SHP77 (cell line): Measurements from ENCODE around the gene ELMO1.

Experiments
- DNase-seq, 2 experiments: peaks; one replicate each; lab custom pipeline; 2025; lab: John Stamatoyannopoulos, UW

ELMO1 gene

GRCh38 chr7:37218956-37219355, 229.7 kb downstream of the ELMO1 start:
- DNase-seq, result no peak

GRCh38 chr7:37216923-37217322, 231.7 kb downstream of the ELMO1 start:
- DNase-seq, result no peak

- no peak for DNase-seq
These were observed 232.4 kb downstream of the ELMO1 start for GRCh38 chr7:37216156-37216852.

- no peak for DNase-seq
These were observed 233.3 kb downstream of the ELMO1 start for GRCh38 chr7:37215290-37215923.

GRCh38 chr7:37212556-37212955, 236.1 kb downstream of the ELMO1 start:
- no peak for DNase-seq

- no peak for DNase-seq
These were observed 236.6 kb downstream of the ELMO1 start for GRCh38 chr7:37212051-37212450.

- no peak for DNase-seq
These were observed 237.4 kb downstream of the ELMO1 start for GRCh38 chr7:37211097-37211880.

GRCh38 chr7:37209195-37209594, 239.5 kb downstream of the ELMO1 start:
- no peak for DNase-seq

GRCh38 chr7:37208528-37208927, 240.1 kb downstream of the ELMO1 start:
- peak; percentile 53 to 54 for DNase-seq

GRCh38 chr7:37206192-37206591, 242.5 kb downstream of the ELMO1 start:
- DNase-seq, result no peak

GRCh38 chr7:37205451-37205850, 243.2 kb downstream of the ELMO1 start:
- DNase-seq, result no peak

- DNase-seq, result no peak
These were observed 246.8 kb downstream of the ELMO1 start for GRCh38 chr7:37201876-37202198.

- DNase-seq, result peak; percentile 76 to 84
These were observed 247.4 kb downstream of the ELMO1 start for GRCh38 chr7:37201003-37201875.

GRCh38 chr7:37198906-37199485, 249.7 kb downstream of the ELMO1 start:
- peak; percentile 85 to 90 for DNase-seq

- peak; percentile 58 to 63 for DNase-seq
These were observed 250.4 kb downstream of the ELMO1 start for GRCh38 chr7:37198041-37198905.

- DNase-seq, result no peak
These were observed 251.6 kb downstream of the ELMO1 start for GRCh38 chr7:37197108-37197507.

GRCh38 chr7:37196676-37197075, 252.0 kb downstream of the ELMO1 start:
- no peak for DNase-seq

GRCh38 chr7:37195388-37195787, 253.3 kb downstream of the ELMO1 start:
- DNase-seq, result no peak

- no peak for DNase-seq
These were observed 253.7 kb downstream of the ELMO1 start for GRCh38 chr7:37194943-37195342.

- no peak for DNase-seq
These were observed 254.9 kb downstream of the ELMO1 start for GRCh38 chr7:37193775-37194135.
